IPS-18c (cell line): ENCODE data around the gene PTPN7.
A peak's percentile ranks its signal among the peaks of the same experiment; 100 is the strongest.
"Not testable (repeated sequence)": the region's sequence is repeated elsewhere in the genome, so short reads cannot be mapped to it uniquely, and the experiment has no call there.

Experiments used
- H3K4me3 ChIP-seq: 2 replicates; pipeline ENCODE4 v1.7.0; 2013; ENCODE audit warnings: low read depth, mild to moderate bottlenecking, low read length, moderate library complexity; ENCODE audit not compliant: insufficient read depth
- H3K9me3 ChIP-seq: one replicate; pipeline ENCODE4 v1.6.1; 2013; ENCODE audit warnings: mild to moderate bottlenecking, low read length, moderate library complexity; ENCODE audit not compliant: control insufficient read depth, insufficient read depth

PTPN7 gene

DNA sequence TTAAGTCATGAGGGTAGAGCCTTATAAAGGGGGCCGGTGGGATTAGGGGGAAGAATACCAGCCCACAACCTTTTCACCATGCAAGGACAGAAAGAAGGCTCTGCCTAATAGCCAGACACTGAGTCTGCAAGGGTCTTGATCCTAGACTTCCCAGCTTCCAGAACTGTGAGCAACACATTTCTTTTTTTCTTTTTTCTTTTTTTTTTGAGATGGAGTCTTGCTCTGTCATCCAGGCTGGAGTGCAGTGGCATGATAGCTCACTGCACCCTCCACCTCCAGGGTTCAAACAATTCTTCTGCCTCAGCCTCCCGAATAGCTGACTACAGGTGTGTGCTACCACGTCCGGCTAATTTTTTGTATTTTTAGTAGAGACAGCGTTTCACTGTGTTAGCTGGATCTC lies 14.1 kb downstream of the PTPN7 start:
- Histone ChIP-seq H3K4me3 (no peak overlapping the region), H3K9me3 (no peaks in the 10 kb centered on the region)

DNA sequence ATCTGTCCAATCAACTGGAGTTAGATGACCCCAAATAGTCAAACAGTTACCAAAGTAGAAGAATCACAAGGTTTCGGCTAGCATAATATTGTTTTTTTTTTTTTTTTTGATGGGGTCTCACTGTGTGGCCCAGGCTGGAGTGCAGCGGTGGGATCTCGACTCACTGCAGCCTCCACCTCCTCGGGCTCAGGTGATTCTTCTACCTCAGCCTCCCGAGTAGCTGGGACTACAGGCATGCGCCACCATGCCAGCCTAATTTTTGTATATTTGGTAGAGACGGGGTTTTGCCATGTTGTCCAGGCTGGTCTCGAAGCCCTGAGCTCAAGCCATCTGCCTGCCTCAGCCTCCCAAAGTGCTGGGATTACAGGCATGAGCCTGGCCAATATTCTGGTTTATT lies 14.7 kb downstream of the PTPN7 start:
- H3K4me3 ChIP-seq, H3K9me3 ChIP-seq: not testable (repeated sequence)

DNA sequence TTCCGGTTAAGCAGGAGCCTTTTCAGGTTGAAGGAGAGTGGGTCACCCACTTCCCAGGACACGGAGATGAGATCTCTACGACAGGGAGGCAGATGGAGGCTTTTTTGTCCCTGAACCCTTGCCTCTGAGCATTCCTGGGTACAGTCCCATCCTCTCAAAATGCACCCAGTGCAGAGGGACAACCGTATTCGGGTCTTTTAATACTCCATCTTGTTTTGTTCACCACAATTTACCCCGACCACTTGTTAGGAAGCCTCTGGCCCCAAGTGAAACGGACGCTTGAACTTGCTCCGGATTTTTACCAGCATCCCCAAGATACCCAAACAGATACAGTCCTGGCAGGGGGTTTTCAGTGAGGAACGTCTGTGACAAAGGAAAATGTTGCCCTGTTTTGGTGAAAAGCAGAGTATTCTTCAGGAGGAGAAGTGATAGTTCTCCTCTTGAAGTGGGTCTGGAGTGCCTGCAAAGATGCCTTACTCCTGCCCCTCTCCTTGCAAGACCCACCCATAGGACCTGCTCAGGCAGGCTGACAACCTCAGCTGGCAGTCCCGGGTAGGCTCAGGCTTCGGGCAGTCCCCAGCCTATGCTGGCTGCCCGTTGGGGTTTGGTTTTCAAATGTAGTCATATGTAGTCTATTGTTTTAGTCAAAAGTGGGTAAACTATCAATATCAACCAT lies 15.2 kb downstream of the PTPN7 start:
- Histone ChIP-seq H3K4me3 (peak overlapping the region; percentile 94), H3K9me3 (no peaks in the 10 kb centered on the region)

DNA sequence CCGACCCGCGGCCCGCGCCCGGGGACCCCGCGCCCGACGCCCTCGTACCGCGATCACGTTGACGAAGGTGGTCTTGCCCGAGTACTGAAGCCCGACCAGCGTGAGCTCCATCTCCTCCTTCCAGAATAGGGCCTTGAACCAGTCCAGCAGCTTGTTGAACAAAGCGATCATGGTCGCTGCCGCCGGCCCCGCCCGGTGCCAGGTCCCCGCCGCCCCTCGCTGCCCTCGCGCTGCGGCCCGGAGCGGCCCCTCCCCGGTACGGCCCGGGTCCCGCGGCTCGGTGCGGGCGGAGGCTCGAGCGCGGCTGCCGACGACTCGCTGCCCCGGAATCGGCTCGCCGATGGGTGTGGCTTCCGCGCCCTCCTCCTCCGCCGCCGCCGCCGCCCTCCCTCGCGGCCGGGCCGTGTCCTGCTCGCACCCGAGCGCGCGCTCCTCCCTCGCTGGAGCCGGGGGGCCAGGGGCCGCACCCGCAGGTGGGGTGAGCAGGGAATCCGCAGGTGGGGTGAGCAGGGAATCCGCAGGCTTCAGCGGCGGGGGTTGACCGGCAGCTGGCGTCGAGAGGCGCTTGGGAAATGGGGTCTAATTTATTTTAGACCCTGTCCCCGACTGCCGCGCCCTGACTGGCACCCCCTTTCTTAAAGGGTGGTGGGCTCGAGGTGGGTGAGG lies 15.9 kb downstream of the PTPN7 start, which contains the start of gene ARL8A:
ARL8A (minus strand) TSS at position 336 of the 666 bp plus-strand sequence; CDS start at position 171, 165 bp downstream.
- Histone ChIP-seq H3K4me3 (peak within 1 kb of the TSS; percentile 94), H3K9me3 (no peaks in the 10 kb centered on the region)

DNA sequence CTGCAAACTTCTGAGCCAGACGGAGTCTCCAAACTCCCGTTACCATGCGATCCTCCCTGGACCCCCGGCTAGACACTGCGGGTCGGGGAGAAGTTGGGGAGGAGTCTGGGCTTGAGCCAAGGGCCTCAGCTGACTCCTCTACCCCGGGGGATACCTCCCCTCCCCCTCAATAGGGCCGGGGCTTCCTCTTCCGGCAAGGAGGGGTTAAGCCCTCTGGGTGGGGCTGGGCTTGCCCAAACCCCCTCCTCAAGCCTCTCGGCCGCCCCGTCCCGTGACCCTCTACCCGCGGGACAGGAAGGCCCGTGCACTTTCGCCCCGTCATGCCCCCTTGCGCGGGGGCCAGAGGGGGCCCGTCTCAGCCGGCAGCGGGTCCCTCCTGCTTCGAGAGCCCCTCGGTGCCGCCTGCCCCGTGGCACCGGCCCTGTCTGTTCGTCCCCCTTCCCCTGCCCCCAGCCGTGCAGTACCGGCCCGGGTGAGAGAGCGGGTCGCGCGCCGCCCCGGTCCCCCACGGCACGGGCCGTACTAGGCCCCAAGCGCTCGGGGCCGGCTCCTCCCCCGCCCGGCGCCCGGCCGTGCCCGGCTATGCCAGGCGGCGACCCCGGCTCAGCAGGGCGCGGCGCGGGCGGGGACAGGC lies 16.5 kb downstream of the PTPN7 start:
- Histone ChIP-seq H3K9me3 (no peaks in the 10 kb centered on the region), H3K4me3 (peak overlapping the region; percentile 94)

DNA sequence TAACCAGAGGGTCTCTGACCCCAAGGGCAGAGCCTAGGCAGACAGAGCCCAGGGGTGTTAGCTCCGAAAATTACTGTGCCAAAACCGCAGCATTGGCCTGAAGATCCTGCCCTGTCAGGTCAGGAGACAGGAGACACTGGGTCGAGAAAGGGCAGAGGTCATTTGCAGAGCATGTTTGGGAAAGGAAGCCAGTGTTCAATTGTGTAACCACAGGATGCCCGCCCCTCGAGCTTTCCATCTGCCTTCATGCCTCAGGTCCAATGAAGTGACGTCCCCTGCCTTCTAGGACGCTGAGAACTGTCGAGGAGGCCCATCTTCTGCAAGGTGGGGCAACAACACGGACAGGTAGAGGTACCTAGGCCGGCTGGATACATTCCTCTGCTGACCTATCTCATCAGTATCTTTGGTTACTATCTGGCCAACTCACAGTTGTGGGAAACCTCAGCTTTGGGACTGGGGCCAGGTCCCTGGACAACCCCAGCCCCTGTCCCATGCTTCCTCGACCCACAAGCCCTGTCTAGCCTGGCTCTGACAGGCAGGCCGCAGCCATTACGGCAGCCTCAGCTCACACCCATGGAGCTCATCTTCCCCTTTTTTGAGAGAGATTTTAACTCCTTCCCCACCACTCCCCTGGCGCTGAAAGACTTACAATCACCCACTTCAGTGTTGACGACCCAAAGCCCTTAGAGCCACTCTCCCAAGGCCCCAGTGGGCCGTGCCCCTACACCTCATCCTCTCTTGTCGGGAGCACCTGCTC lies 17.2 kb downstream of the PTPN7 start:
- H3K4me3 ChIP-seq = peak overlapping the region; percentile 94

DNA sequence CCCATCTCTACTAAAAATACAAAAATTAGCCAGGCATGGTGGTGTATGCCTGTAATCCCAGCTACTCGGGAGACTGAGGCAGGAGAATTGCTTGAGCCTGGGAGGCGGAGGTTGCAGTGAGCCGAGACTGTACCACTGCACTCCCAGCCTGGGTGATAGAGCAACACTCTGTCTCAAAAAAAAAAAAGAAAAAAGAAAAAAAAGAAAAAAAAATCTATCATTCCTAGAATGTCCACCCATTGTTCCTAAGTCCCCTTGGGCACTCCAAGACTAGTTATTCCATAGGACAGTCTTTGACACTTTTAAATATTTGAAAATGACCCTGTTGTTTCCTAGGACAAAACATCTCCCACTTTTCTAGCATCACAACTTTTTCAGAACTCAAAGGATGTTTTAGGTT lies 18.9 kb downstream of the PTPN7 start:
- not testable (repeated sequence) for H3K4me3 ChIP-seq, H3K9me3 ChIP-seq

More for the DNA sequence above, 17.2 kb downstream of the PTPN7 start:
- no peaks in the 10 kb centered on the region for H3K9me3 ChIP-seq

DNA sequence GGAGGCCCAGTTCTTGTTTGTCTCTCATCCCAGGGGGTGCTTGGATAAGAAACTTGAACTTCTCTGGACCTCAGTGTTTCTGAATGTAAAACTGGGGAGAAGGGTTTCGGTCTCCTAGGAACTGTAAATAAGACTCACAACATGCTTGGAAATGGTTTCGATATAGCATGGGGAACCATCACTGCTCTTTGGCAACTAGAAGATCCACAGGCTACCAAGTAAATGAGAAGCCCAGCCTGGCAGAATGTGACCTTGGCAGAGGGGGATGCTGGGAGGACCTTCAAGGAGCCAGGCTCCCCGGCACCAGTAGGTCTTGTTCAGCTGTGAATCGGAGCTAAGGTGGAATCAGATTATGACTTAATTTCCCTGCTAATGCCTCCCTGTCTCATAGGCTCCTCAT lies 19.6 kb downstream of the PTPN7 start:
- H3K4me3 ChIP-seq = no peak overlapping the region

DNA sequence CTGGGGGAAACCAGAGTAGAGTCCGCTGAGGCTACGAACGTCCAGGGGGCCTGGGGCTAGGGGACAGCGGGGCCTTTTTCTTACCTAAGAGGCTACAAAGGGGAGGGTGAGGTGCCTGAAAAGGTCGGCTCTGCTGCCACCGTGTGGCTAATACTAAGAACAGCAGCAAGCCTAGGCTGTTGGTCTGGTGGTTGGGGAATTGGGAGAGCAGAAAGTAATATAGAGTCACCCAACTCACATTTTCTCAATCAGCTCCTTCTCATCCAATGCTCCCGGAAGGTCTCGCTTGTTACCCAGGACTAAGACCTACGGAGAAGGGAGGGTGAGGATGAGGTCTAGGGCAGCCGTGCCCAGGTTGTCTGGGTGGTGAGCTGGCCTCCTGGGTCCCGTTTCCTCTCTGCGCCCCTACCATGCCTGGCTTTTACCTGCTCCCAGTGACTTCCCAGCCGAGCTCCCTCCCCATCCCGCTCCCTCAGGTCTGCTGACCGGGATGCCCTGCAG lies 25.1 kb downstream of the PTPN7 start:
- Histone ChIP-seq H3K4me3 (no peak overlapping the region), H3K9me3 (no peaks in the 10 kb centered on the region)

More for the DNA sequence above, 19.6 kb downstream of the PTPN7 start:
- H3K9me3 ChIP-seq = no peaks in the 10 kb centered on the region

DNA sequence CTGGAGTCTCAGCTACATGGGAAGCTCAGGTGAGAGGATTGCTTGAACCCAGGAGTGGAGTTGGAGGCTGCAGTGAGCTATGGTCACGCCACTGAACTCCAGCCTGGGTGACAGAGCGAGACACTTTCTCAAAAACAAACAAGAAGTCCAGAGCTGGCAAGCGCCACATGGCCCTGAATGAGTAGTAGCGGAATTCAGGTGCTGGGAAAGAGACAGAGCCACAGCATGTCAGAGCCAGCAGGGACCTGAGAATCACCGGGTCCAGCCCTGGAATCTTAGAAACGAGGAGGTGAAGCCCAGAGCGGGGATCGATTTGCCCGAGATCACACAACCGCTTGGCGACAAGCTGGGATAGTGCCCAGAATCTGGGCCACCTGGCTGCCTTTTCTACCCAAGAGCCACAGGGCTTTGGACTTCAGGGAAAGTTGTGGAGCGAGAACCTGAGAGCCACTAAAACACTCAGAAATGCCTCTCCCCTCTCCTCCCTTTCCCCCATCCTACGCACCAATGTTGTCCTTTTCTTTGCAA lies 25.7 kb downstream of the PTPN7 start:
- no peaks in the 10 kb centered on the region for H3K9me3 ChIP-seq
- no peak overlapping the region for H3K4me3 ChIP-seq

DNA sequence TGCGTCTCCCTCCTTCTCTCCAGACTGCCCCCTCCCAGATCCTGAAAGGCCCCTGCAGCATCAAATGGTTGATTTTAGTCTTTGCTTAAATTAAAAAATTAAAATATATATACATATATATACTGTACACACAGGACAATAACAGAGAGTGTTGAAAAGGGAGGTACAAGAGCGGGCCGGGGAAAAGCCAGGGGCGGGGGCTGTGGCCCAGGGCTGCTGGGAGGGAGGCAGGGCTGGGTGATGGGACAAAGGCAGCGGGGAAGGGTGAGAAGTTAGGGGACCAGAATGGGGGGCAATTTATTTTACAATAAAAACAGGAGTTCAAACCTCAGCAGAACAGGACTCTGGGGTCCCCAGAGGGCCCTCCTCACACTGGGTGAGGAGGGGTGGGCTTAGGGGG lies 26.4 kb downstream of the PTPN7 start:
- Histone ChIP-seq H3K9me3 (no peaks in the 10 kb centered on the region), H3K4me3 (no peak overlapping the region)

DNA sequence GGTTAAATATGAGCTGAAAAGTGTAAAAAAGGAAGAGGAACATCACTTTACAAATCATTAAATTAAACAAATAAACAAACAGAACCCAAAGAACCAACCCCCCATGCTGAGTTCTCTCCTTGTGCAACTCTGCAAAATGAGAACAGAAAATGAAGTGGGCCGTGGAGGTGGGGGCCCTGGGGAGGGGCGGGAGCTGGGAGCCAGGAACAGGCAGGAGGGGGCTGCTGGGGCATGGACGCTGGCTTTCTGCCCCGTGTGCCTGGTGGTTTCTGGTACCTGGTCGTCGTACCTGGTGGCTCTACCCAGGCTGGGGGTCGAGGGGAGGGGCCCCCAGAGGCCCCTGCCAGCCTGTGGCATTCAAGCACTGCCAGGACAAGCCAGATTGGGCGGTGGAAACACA lies 26.9 kb downstream of the PTPN7 start:
- no peak overlapping the region for H3K4me3 ChIP-seq
- no peaks in the 10 kb centered on the region for H3K9me3 ChIP-seq

DNA sequence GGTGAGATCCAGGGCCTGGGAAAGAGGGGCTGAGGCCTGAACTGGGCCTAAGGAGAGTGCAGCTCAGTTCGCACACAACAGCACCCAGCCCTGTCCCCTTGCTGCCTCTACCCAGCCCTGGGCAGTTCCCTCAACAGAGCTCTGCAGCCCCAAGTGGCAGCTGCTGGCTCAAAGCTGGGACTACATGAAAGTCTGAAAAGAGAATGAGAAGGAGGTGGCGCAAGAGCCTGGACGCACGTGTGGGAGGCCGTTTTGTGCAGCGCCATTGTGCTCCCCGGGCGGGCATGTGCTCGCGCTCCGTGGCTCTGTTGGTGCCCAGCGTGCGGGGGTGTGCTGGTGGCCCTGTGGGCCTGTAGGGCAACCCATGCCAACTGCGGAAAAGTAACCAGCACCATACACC lies 27.4 kb downstream of the PTPN7 start:
- Histone ChIP-seq H3K4me3 (no peak overlapping the region), H3K9me3 (no peaks in the 10 kb centered on the region)

DNA sequence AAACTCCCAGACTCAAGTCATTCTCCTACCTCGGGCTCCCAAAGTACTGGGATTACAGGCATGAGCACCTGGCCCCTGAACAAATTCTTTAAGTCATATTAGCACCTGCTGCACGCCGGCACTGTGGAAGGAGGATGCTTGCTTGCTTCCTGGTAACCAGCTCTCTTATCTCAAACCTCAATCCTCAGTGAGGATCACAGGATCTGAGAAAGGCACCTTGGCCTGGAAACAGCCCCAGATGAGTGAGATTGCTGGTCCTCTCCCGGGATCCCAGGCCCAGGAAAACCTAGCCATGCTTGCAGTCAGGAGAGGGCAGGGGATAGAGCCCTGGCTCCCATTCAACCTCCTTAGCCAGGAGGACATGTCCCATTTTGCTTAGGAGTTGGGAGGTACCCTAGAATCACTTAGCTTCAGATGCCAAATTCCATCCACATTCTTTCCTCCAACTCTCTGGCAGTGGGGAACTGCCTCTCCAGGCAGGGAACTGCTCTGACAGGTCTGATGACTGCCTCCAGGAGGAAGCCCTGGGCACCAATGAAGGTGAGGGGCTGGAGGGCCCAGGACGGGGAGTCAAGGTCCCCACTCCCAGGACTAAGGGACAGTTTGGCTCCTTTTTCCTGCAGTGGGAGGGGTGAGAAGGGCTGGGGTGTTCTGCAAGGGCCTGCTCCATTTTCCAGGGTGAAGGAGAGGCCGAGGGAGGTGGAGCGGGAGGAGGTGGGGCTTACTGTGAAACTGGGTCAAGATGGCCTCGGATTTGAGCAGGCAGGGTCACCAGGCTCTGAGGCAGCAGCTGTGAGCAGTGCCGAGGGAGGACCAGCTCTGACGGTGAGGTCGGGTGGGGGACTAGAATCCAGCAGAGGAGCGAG lies 28.2 kb downstream of the PTPN7 start:
- no peak overlapping the region for H3K4me3 ChIP-seq
- H3K9me3 ChIP-seq = no peaks in the 10 kb centered on the region

DNA sequence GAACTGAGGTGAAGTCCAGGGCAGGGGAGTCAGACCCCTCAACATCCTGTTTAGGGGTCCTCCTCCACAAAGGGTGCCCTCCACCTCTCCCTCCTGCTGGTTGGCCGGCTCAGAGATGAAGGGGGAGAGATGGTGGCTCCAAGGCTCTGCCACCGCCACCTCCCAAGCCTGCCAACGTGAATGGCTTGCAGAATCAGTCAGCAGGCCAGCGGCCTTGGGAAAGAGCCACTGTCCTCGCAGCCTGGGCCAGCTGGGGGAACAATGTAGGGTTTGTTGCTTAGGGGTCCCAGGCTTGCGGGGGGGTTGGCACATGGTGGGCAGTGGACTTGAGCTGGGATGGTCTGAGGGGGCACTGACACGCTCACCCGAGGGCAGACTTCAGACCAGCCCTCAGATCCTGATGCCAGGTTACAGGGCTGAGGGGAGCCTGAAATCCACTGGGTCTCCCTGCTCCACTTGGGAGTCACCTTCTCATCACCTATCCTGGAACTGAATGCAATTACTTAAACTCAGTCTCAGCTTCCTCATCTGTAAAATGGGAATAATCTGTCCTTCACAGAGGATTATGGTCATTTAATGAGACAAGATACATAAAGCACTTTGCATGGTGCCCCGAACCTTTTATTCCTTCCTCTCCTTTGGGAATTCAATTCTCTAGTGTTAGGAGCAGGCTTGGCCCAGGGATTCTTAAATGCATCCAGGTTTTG lies 29.4 kb downstream of the PTPN7 start:
- no peaks in the 10 kb centered on the region for H3K9me3 ChIP-seq
- no peak overlapping the region for H3K4me3 ChIP-seq

DNA sequence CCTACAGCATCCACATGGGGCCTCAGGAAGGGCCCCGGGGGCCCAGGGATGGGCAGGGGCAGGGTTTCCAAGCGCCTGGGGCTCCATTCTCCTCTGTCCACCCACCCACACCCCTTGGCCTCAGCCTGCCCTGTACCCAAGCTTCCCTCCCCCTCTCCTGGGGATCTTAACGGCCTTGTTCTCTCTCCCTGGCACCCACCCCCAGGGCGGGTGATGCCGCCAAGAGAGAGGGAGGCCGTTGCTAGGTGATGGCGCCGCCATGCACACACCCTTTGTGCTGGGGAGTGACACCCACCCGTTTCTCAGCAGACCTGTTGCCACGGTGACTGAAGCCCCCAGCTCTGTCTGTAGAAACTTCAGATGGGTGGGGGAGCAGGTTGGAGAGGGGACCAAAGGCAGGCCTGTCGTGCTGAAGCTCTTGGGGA lies 30.1 kb downstream of the PTPN7 start:
- Histone ChIP-seq H3K9me3 (no peaks in the 10 kb centered on the region), H3K4me3 (no peak overlapping the region)
